OCI-LY1 (cell line): Measurements from ENCODE around the gene SIRT6.
"Not testable (repeated sequence)": the region's sequence is repeated elsewhere in the genome, so short reads cannot be mapped to it uniquely, and the experiment has no call there.

Experiments
- H2AFZ ChIP-seq: fragments of 200-600 bp; sonication (generic), shearing (Covaris generic); 2 replicates; pipeline ENCODE4 v1.6.0; 2014; ENCODE audit warnings: antibody characterized with exemption, mild to moderate bottlenecking, low read length
- H3F3A ChIP-seq: fragments of 200-600 bp; sonication (generic), shearing (Covaris generic); 2 replicates; pipeline ENCODE4 v1.6.0; 2014; ENCODE audit warnings: mild to moderate bottlenecking, antibody characterized with exemption, low read length, moderate library complexity; ENCODE audit not compliant: insufficient read depth
- H3K27ac ChIP-seq: fragments of 200-600 bp; sonication (generic); 2 replicates; pipeline ENCODE4 v1.5.1; 2014; ENCODE audit warnings: low read length, mixed run types, mild to moderate bottlenecking, low read depth; ENCODE audit not compliant: poor library complexity, severe bottlenecking
- H3K27me3 ChIP-seq: fragments of 200-600 bp; sonication (generic); 2 replicates; pipeline ENCODE4 v1.6.0; 2014; ENCODE audit warnings: antibody characterized with exemption, mild to moderate bottlenecking, low read length, moderate library complexity; ENCODE audit not compliant: insufficient read depth
- H3K36me3 ChIP-seq: fragments of 200-600 bp; sonication (generic); 2 replicates; pipeline ENCODE4 v1.6.1; 2014; ENCODE audit warnings: mild to moderate bottlenecking, antibody characterized with exemption, low read length, moderate library complexity, mixed read lengths; ENCODE audit not compliant: insufficient read depth
- H3K4me1 ChIP-seq: fragments of 200-600 bp; sonication (generic); 2 replicates; pipeline ENCODE4 v1.5.1; 2014; ENCODE audit warnings: mild to moderate bottlenecking, low read length, moderate library complexity; ENCODE audit not compliant: insufficient read depth, severe bottlenecking
- H3K4me2 ChIP-seq: fragments of 200-600 bp; sonication (generic), shearing (Covaris generic); 2 replicates; pipeline ENCODE4 v1.6.1; 2014; ENCODE audit warnings: low read length
- H3K4me3 ChIP-seq: fragments of 200-600 bp; sonication (generic); 2 replicates; pipeline ENCODE4 v1.5.1; 2014; ENCODE audit warnings: low read length, low read depth, mild to moderate bottlenecking, mixed read lengths; ENCODE audit not compliant: poor library complexity, severe bottlenecking
- H3K79me2 ChIP-seq: fragments of 200-600 bp; shearing (Covaris generic); 2 replicates; pipeline ENCODE4 v1.6.1; 2016; ENCODE audit warnings: mixed run types, low read length, mixed read lengths; ENCODE audit not compliant: insufficient read depth
- H3K9ac ChIP-seq: fragments of 200-600 bp; sonication (generic), shearing (Covaris generic); 2 replicates; pipeline ENCODE4 v1.6.1; 2014; ENCODE audit warnings: mild to moderate bottlenecking, low read length, mixed read lengths
- H3K9me2 ChIP-seq: fragments of 200-600 bp; sonication (generic), shearing (Covaris generic); 2 replicates; pipeline ENCODE4 v1.6.1; 2014; ENCODE audit warnings: low read depth, mild to moderate bottlenecking, low read length, mixed read lengths
- H3K9me3 ChIP-seq: fragments of 200-600 bp; shearing (Covaris generic); 2 replicates; pipeline ENCODE4 v1.6.1; 2014; ENCODE audit warnings: low read length, mixed read lengths
- H4K20me1 ChIP-seq: fragments of 200-600 bp; sonication (generic), shearing (Covaris generic); 2 replicates; pipeline ENCODE4 v1.6.0; 2016; ENCODE audit warnings: mild to moderate bottlenecking, low read length; ENCODE audit not compliant: insufficient read depth
- CTCF ChIP-seq: fragments of 200-600 bp; sonication (generic), shearing (Covaris generic); IDR thresholded peaks from 2 replicates; pipeline ENCODE4 v1.5.1; 2017; ENCODE audit warnings: mild to moderate bottlenecking, antibody characterized with exemption, low read length, moderate library complexity, mixed read lengths
- EZH2 ChIP-seq: fragments of 200-600 bp; sonication (generic), shearing (Covaris generic); IDR thresholded peaks from 2 replicates; pipeline ENCODE4 v1.8.0; 2017; ENCODE audit warnings: borderline replicate concordance, mixed run types, mild to moderate bottlenecking, antibody characterized with exemption, low read length, moderate library complexity, mixed read lengths

The SIRT6 gene

DNA sequence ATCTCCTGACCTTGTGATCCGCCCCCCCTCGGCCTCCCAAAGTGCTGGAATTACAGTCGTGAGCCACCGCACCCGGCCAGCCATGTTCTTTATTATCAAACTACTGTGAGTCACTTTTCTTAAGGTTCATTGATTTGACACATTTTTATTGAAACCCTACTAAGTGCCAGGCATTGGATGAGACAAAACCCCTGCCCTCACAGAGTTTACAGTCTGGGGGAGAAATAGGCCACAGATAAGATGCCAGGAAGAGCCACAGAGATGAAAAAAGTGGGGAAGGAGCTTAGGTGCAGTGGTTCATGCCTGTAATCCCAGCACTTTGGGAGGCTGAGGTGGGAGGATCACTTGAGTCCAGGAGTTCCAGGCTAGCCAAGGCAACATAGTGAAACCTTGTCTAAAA is 43.9 kb downstream of the SIRT6 start:
- Histone ChIP-seq H3K4me2 (no peak overlapping the region), H3K79me2 (no peaks in the 10 kb centered on the region), H3K27me3 (no peaks in the 10 kb centered on the region), H3K27ac (no peak overlapping the region), H2AFZ (no peak overlapping the region), H3F3A (no peaks in the 10 kb centered on the region), H3K9ac (no peak overlapping the region), H3K9me3 (no peaks in the 10 kb centered on the region), H3K4me3 (no peak overlapping the region), H4K20me1 (no peaks in the 10 kb centered on the region), H3K36me3 (no peaks in the 10 kb centered on the region), H3K4me1 (peaks cover 10% of the 10 kb centered on the region), H3K9me2 (no peaks in the 10 kb centered on the region)
- TF ChIP-seq CTCF (no peak), EZH2 (no peak)

DNA sequence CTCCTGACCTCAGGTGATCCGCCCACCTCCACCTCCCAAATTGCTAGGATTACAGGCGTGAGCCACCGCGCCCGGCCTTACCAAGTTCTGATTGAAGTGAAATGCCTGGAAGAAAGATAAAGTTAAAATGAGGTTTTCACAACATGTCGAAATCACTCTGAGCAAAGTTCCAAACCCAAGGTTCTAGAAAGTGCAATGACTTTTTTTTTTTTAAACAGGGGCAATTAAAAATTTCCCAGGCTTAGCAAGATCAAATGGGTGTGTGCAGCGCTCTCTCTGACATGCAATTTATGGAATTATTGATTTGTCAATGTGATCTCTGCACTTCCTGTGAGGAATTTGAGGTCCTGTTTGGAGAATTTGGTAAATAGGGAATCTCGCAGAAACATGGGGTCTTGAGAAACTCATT is 45.7 kb downstream of the SIRT6 start:
- no peak overlapping the region for H2AFZ ChIP-seq
- no peak overlapping the region for H3K9ac ChIP-seq
- H4K20me1 ChIP-seq: no peaks in the 10 kb centered on the region
- H3K27ac ChIP-seq: no peak overlapping the region
- H3K9me3 ChIP-seq: no peaks in the 10 kb centered on the region
- H3K27me3 ChIP-seq: no peaks in the 10 kb centered on the region
- no peak overlapping the region for H3K4me3 ChIP-seq
- H3K79me2 ChIP-seq: no peaks in the 10 kb centered on the region
- no peaks in the 10 kb centered on the region for H3K9me2 ChIP-seq
- H3K4me1 ChIP-seq: peaks cover 10% of the 10 kb centered on the region
- no peaks in the 10 kb centered on the region for H3K36me3 ChIP-seq
- no peak overlapping the region for H3K4me2 ChIP-seq
- H3F3A ChIP-seq: no peaks in the 10 kb centered on the region
- TF ChIP-seq CTCF: no peak
- no peak for TF ChIP-seq EZH2

DNA sequence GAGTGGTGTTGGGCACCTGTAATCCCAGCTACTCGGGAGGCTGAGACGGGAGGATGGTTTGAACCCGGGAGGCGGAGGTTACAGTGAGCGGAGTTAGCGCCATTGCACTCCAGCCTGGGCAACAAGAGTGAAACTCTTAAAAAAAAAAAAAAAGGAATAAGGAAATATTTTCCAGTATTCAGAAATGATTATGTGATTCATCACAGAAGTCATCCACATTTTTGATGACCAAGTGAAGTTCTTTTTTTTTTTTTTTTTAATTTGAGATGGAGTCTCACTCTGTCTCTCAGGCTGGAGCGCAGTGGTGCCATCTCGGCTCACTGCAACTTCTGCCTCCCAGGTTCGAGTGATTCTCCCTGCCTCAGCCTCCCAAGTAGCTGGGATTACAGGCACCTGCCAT is 47.0 kb downstream of the SIRT6 start:
- H3K27me3 ChIP-seq, H3K4me3 ChIP-seq, H3K9me3 ChIP-seq, H4K20me1 ChIP-seq, H3K9me2 ChIP-seq, H3K36me3 ChIP-seq, H3K79me2 ChIP-seq, H2AFZ ChIP-seq, H3F3A ChIP-seq, H3K4me2 ChIP-seq, H3K4me1 ChIP-seq, H3K9ac ChIP-seq, H3K27ac ChIP-seq: not testable (repeated sequence)

DNA sequence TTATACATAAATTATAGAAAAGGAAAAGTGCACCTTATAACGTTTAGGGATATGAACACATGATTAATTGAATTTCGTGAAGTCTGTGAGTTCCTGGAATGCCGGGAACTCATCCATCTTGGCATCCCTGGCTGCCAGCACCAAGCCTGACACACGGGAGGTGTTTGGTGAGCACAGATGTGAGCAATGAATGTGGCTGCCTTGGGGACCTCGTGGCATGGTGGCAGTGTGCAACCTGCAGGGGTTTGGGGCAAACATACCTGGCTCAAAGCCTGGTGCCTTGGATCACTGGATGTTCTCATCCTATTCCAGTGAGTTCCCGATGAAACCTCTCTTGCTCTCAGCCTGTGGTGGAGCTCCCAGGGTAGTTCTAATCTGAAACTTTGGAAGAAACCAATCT is 48.0 kb downstream of the SIRT6 start:
- Histone ChIP-seq H2AFZ (no peak overlapping the region), H3K79me2 (no peaks in the 10 kb centered on the region), H3K4me1 (no peaks in the 10 kb centered on the region), H3K9me2 (no peaks in the 10 kb centered on the region), H3K9ac (no peak overlapping the region), H3K4me3 (no peak overlapping the region), H3K27ac (no peak overlapping the region), H3K9me3 (no peaks in the 10 kb centered on the region), H3F3A (no peaks in the 10 kb centered on the region), H4K20me1 (no peaks in the 10 kb centered on the region), H3K4me2 (no peak overlapping the region), H3K27me3 (no peaks in the 10 kb centered on the region), H3K36me3 (no peaks in the 10 kb centered on the region)
- TF ChIP-seq CTCF (no peak), EZH2 (no peak)
